Gastroesophageal sphincter (tissue), 3 donors: ENCODE measurements around the gene LBP.

Source experiments
- POLR2A ChIP-seq, 2 donors: fragments of 450-650 bp; IDR thresholded peaks; one replicate each; pipeline ENCODE4 v1.6.1; 2017; ENCODE audit warnings: antibody characterized with exemption in 2 of 2, mild to moderate bottlenecking in 2 of 2, moderate library complexity in 1 of 2
- POLR2AphosphoS5 ChIP-seq: sonication (generic); formaldehyde crosslinking; IDR thresholded peaks from one replicate; pipeline ENCODE4 v1.6.1; 2017; ENCODE audit warnings: antibody characterized with exemption
- TF ChIP-seq, protein P1 (sequence below), 4 experiments: fragments of 200-600 bp in 2 of 4; fragments of 450-650 bp in 2 of 4; sonication (generic) in 1 of 4; IDR thresholded peaks; one replicate each; pipeline ENCODE4 v1.5.1; 2017 to 2019; ENCODE audit warnings: antibody characterized with exemption in 4 of 4, mild to moderate bottlenecking in 2 of 4, moderate library complexity in 2 of 4

DNA sequence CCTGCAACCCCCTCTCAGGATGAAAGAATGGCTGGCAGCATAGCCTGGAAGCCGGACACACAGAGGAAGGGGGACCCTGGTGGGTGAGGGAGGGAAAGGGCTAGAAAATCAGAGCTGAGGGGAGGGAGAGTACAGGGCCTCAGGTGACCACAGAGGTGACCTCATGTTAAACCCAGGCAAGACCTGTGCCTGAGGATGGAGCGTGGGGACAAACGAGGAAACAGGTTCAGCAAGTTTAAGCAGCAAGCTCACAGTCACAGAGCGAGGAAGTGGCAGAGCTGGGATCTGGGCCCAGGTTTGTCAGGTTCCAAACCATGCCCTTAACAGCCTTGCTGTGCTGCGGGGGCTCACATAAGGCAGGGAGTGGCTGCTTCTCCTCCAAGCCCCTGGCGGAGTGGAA lies 46.3 kb upstream of the LBP start:
- TF ChIP-seq POLR2AphosphoS5 (no peak), POLR2A (IDR thresholded peaks at IDR 0.05) (no peak)
- TF ChIP-seq, protein P1, sequence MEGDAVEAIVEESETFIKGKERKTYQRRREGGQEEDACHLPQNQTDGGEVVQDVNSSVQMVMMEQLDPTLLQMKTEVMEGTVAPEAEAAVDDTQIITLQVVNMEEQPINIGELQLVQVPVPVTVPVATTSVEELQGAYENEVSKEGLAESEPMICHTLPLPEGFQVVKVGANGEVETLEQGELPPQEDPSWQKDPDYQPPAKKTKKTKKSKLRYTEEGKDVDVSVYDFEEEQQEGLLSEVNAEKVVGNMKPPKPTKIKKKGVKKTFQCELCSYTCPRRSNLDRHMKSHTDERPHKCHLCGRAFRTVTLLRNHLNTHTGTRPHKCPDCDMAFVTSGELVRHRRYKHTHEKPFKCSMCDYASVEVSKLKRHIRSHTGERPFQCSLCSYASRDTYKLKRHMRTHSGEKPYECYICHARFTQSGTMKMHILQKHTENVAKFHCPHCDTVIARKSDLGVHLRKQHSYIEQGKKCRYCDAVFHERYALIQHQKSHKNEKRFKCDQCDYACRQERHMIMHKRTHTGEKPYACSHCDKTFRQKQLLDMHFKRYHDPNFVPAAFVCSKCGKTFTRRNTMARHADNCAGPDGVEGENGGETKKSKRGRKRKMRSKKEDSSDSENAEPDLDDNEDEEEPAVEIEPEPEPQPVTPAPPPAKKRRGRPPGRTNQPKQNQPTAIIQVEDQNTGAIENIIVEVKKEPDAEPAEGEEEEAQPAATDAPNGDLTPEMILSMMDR (IDR thresholded peaks at IDR 0.05), result no peak
